SK-N-SH treated with all-trans-retinoic acid at 6 μM for 48 hours (cell line): ENCODE results near the gene SLC25A39.
"Not testable (repeated sequence)": the region's sequence is repeated elsewhere in the genome, so short reads cannot be mapped to it uniquely, and the experiment has no call there.

ENCODE experiments used
- PPARA ChIP-seq: fragments of 250-450 bp; sonication (Bioruptor Pico); IDR thresholded peaks from 2 replicates; pipeline ENCODE4 v1.5.0; 2020; ENCODE audit warnings: mild to moderate bottlenecking, borderline replicate concordance
- SNAI2 ChIP-seq: fragments of 250-450 bp; sonication (Bioruptor Pico); IDR thresholded peaks from 2 replicates; pipeline ENCODE4 v1.5.0; 2020; ENCODE audit warnings: mild to moderate bottlenecking, moderate library complexity
- TCF4 ChIP-seq: fragments of 250-450 bp; sonication (Bioruptor Pico); IDR thresholded peaks from 2 replicates; pipeline ENCODE4 v1.8.0; 2021; ENCODE audit warnings: mild to moderate bottlenecking, moderate library complexity, borderline replicate concordance
- TF ChIP-seq, protein P1 (sequence below): fragments of 250-450 bp; sonication (Bioruptor Pico); IDR thresholded peaks from 2 replicates; pipeline ENCODE4 v1.5.1; 2021; ENCODE audit warnings: mild to moderate bottlenecking, moderate library complexity

DNA sequence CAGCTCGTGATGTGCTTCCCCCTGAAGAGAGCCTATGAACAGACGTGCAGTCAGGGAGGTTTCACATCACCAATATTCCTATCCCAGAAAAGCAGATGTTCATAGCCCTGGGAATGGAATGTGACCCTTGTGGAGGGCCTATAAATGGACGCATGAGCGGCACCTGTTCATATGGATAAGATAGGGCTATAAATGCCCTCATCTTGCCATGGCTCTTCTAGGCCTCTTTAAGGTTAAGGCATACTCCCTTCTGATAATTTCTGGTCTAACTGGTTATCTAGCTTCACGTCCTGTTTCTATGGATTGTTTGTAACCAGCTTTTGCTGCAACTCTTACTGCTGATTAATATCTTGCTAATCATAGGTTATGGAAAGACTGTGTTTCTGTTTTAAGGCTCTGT is 15.9 kb upstream of the SLC25A39 start:
- TF ChIP-seq SNAI2; TCF4 (CRISPR knock-in tag); PPARA (CRISPR knock-in tag): not testable (repeated sequence)
- TF ChIP-seq, protein P1, sequence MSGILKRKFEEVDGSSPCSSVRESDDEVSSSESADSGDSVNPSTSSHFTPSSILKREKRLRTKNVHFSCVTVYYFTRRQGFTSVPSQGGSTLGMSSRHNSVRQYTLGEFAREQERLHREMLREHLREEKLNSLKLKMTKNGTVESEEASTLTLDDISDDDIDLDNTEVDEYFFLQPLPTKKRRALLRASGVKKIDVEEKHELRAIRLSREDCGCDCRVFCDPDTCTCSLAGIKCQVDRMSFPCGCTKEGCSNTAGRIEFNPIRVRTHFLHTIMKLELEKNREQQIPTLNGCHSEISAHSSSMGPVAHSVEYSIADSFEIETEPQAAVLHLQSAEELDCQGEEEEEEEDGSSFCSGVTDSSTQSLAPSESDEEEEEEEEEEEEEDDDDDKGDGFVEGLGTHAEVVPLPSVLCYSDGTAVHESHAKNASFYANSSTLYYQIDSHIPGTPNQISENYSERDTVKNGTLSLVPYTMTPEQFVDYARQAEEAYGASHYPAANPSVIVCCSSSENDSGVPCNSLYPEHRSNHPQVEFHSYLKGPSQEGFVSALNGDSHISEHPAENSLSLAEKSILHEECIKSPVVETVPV (CRISPR knock-in tag): not testable (repeated sequence)
